ENCODE results near the gene IL17RB. TPM values are rescaled to one million over a fixed set of nuclear protein-coding genes. Genes with fewer than 3 reads are reported as not detected.
A peak's percentile ranks its signal among the peaks of the same experiment; 100 is the strongest.

Gene IL17RB, protein sequence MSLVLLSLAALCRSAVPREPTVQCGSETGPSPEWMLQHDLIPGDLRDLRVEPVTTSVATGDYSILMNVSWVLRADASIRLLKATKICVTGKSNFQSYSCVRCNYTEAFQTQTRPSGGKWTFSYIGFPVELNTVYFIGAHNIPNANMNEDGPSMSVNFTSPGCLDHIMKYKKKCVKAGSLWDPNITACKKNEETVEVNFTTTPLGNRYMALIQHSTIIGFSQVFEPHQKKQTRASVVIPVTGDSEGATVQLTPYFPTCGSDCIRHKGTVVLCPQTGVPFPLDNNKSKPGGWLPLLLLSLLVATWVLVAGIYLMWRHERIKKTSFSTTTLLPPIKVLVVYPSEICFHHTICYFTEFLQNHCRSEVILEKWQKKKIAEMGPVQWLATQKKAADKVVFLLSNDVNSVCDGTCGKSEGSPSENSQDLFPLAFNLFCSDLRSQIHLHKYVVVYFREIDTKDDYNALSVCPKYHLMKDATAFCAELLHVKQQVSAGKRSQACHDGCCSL
- polyA plus RNA-seq (2013, experiment 1 of 2), result 2.6 TPM
- 2.3 TPM for polyA plus RNA-seq (2013, experiment 2 of 2)

DNA sequence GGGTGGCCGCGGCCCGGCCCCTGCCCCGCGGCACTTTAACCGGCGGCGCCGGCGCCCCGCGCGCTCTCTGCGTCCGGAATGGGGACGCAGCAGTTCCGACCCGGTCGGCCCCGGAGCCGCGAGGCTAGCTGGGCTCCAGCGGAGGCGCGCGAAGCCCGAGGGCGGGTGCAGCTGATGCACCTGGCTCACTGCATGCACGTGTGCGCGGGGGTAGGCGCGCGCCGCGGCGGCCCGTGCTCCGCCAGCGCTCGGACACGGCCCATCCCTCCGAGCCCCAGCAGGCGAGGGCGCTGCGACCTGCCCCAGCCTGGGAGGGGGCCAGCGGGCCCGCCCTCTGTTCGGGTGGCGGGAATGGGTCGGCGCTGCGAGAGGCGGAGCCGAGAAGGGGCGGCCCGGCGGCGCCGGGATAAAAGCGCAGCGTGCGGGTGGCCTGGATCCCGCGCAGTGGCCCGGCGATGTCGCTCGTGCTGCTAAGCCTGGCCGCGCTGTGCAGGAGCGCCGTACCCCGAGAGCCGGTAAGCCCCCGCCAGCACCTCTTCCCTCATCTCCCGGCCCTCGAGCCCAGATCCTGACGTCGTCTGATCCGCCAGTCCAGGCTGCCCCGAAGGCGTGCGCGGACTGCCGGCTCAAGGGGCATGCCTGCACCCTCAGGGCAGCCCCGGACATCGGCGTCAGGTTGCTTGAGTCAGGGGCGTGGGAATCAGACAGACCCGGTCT, at the start of gene IL17RB, which contains the start of gene CHDH:
TSS of gene IL17RB (plus strand) at position 435 of the 717 bp plus-strand sequence. CDS start at position 456, 21 bp downstream.
TSS of gene CHDH (minus strand) at position 286 of the 717 bp plus-strand sequence. CDS start 22,411 bp downstream, outside the sequence.
- Histone ChIP-seq H3K79me1 (ENCODE audit: low read depth, low read length) (no peaks in the 10 kb centered on the region), H3K4me2 (ENCODE audit: insufficient read depth, low read length, poor library complexity, severe bottlenecking) (peak within 1 kb of the TSS; percentile 85), H3K36me3 (replicated peaks in 1 of 2; ENCODE audit: control insufficient read depth in 2 of 2, insufficient read depth in 2 of 2, low read length in 2 of 2) (no peaks in the 10 kb centered on the region), H2BK15ac (ENCODE audit: low read length) (peak within 1 kb of the TSS; percentile 61), H4K8ac (ENCODE audit: low read depth, low read length) (no peak within 1 kb of the TSS), H3K27me3 (ENCODE audit: control insufficient read depth in 3 of 3, insufficient read depth in 3 of 3, low read depth in 1 of 3, low read length in 3 of 3) (peaks cover 0 to 9% (median 7%) of the 10 kb centered on the region in 3 experiments), H3K9ac (ENCODE audit: low read depth, low read length, poor library complexity) (peak within 1 kb of the TSS; percentile 91), H3K9me3 (replicated peaks in 1 of 2; ENCODE audit: control insufficient read depth in 2 of 2, insufficient read depth in 1 of 2, low read depth in 1 of 2, low read length in 2 of 2) (peaks cover 2 to 5% of the 10 kb centered on the region in 2 donors), H3K23ac (ENCODE audit: low read depth, low read length, poor library complexity) (peak within 1 kb of the TSS; percentile 85), H3K14ac (ENCODE audit: low read length) (peak within 1 kb of the TSS; percentile 84), H2BK12ac (ENCODE audit: low read length) (no peak within 1 kb of the TSS), H3K27ac (replicated peaks; ENCODE audit: low read length) (no peak within 1 kb of the TSS), H3K4ac (ENCODE audit: low read length) (no peak within 1 kb of the TSS), H2BK5ac (ENCODE audit: low read length) (no peak within 1 kb of the TSS), H3K18ac (ENCODE audit: low read length) (peak within 1 kb of the TSS; percentile 96), H3K4me1 (ENCODE audit: control insufficient read depth in 2 of 2, insufficient read depth in 1 of 2, low read depth in 1 of 2, low read length in 2 of 2) (peaks cover 4 to 18% of the 10 kb centered on the region in 2 donors), H2AFZ (ENCODE audit: low read length) (peak within 1 kb of the TSS; percentile 100), H2AK5ac (ENCODE audit: low read depth, low read length) (no peak within 1 kb of the TSS), H3K4me3 (ENCODE audit: low read length in 2 of 2) (peak within 1 kb of the TSS; percentile 74 to 88), H2BK120ac (ENCODE audit: low read depth, low read length) (no peak within 1 kb of the TSS), H4K91ac (ENCODE audit: low read depth, low read length, poor library complexity) (no peak within 1 kb of the TSS)
- DNase-seq (ENCODE audit: low spot score), result peak; percentile 65
- no CpG with 5 or more reads among the region's 91 CpGs for WGBS, 2 donors (ENCODE audit: extremely low coverage in 2 of 2, insufficient read length in 2 of 2, insufficient replicate concordance in 1 of 2)

DNA sequence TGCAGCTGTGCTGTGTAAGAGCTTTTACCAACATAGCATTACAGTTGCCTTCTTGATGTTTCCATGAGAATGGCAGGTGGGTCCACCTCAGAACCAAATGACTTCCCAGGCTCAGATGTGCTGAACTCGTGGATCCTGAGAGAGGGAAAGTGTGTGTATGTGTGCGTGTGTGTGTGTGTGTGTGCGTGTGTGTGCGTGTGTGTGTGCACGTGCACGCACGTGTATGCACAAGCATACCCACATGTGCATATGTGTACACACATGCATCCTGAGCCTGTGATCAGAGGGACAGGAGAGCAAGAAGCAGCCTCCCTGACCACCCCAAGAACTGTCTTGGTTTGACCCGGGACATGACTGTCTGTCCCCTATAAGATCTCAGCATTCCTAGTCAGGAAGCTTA, 48.2 kb upstream of the IL17RB start:
- H3K79me1 ChIP-seq (ENCODE audit: low read depth, low read length), result no peaks in the 10 kb centered on the region
- DNase-seq (ENCODE audit: low spot score), result no peak
- no peak overlapping the region for H3K27ac ChIP-seq (replicated peaks; ENCODE audit: low read length)
- WGBS, 2 donors (ENCODE audit: extremely low coverage in 2 of 2, insufficient read length in 2 of 2, insufficient replicate concordance in 1 of 2), result no CpG with 5 or more reads among the region's 8 CpGs
- no peaks in the 10 kb centered on the region for H3K36me3 ChIP-seq (replicated peaks in 1 of 2; ENCODE audit: control insufficient read depth in 2 of 2, insufficient read depth in 2 of 2, low read length in 2 of 2)
- H2BK120ac ChIP-seq (ENCODE audit: low read depth, low read length), result no peak overlapping the region
- peak overlapping the region in 1 of 2 donors; percentile 66 for H3K4me3 ChIP-seq (ENCODE audit: low read length in 2 of 2)
- H3K27me3 ChIP-seq (ENCODE audit: control insufficient read depth in 3 of 3, insufficient read depth in 3 of 3, low read depth in 1 of 3, low read length in 3 of 3), result no peaks in the 10 kb centered on the region
- H2BK5ac ChIP-seq (ENCODE audit: low read length), result no peak overlapping the region
- H4K91ac ChIP-seq (ENCODE audit: low read depth, low read length, poor library complexity), result no peak overlapping the region
- H2AFZ ChIP-seq (ENCODE audit: low read length), result no peak overlapping the region
- no peak overlapping the region for H3K9ac ChIP-seq (ENCODE audit: low read depth, low read length, poor library complexity)
- H4K8ac ChIP-seq (ENCODE audit: low read depth, low read length), result no peak overlapping the region
- H3K18ac ChIP-seq (ENCODE audit: low read length), result no peak overlapping the region
- no peak overlapping the region for H3K4me2 ChIP-seq (ENCODE audit: insufficient read depth, low read length, poor library complexity, severe bottlenecking)
- no peak overlapping the region for H3K23ac ChIP-seq (ENCODE audit: low read depth, low read length, poor library complexity)
- no peak overlapping the region for H3K4ac ChIP-seq (ENCODE audit: low read length)
- no peak overlapping the region for H2BK12ac ChIP-seq (ENCODE audit: low read length)
- no peak overlapping the region for H2AK5ac ChIP-seq (ENCODE audit: low read depth, low read length)
- H3K4me1 ChIP-seq (ENCODE audit: control insufficient read depth in 2 of 2, insufficient read depth in 1 of 2, low read depth in 1 of 2, low read length in 2 of 2), result peaks cover 12 to 20% of the 10 kb centered on the region in 2 donors
- H3K14ac ChIP-seq (ENCODE audit: low read length), result no peak overlapping the region
- H3K9me3 ChIP-seq (replicated peaks in 1 of 2; ENCODE audit: control insufficient read depth in 2 of 2, insufficient read depth in 1 of 2, low read depth in 1 of 2, low read length in 2 of 2), result no peaks in the 10 kb centered on the region
- H2BK15ac ChIP-seq (ENCODE audit: low read length), result no peak overlapping the region

DNA sequence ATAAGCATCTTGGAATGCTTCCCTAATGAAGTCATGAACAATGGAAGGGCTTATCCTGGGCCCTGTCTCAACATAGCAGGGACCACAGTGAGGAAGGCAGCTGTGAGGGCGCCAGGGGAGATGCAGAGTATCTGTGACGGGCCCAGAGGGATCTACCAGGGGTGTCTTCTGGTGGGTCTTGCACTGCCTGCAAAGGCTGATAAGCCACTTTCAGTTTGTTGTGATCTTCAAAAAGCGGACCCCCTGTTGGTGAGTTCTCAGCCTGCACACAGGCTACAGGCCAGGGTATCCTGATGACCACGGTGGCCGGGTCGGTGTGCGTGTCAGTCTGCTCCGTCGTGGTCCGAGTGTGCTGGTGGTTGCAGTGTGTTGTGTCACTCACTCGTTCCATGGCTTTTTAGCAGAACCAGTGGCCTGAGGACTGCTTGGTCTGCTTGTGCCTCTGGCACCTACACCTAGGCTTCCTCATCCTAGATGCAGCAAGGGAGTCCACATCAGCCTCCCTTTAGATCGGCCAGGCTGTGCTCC, 47.0 kb upstream of the IL17RB start:
- Histone ChIP-seq H3K27me3 (ENCODE audit: control insufficient read depth in 3 of 3, insufficient read depth in 3 of 3, low read depth in 1 of 3, low read length in 3 of 3) (no peaks in the 10 kb centered on the region), H3K4me1 (ENCODE audit: control insufficient read depth in 2 of 2, insufficient read depth in 1 of 2, low read depth in 1 of 2, low read length in 2 of 2) (peaks cover 17 to 26% of the 10 kb centered on the region in 2 donors), H4K91ac (ENCODE audit: low read depth, low read length, poor library complexity) (no peak overlapping the region), H4K8ac (ENCODE audit: low read depth, low read length) (no peak overlapping the region), H2BK120ac (ENCODE audit: low read depth, low read length) (no peak overlapping the region), H3K14ac (ENCODE audit: low read length) (no peak overlapping the region), H3K18ac (ENCODE audit: low read length) (no peak overlapping the region), H3K4me2 (ENCODE audit: insufficient read depth, low read length, poor library complexity, severe bottlenecking) (no peak overlapping the region), H3K23ac (ENCODE audit: low read depth, low read length, poor library complexity) (no peak overlapping the region), H2BK12ac (ENCODE audit: low read length) (no peak overlapping the region), H3K9me3 (replicated peaks in 1 of 2; ENCODE audit: control insufficient read depth in 2 of 2, insufficient read depth in 1 of 2, low read depth in 1 of 2, low read length in 2 of 2) (no peaks in the 10 kb centered on the region), H3K36me3 (replicated peaks in 1 of 2; ENCODE audit: control insufficient read depth in 2 of 2, insufficient read depth in 2 of 2, low read length in 2 of 2) (no peaks in the 10 kb centered on the region), H2AFZ (ENCODE audit: low read length) (no peak overlapping the region), H3K79me1 (ENCODE audit: low read depth, low read length) (no peaks in the 10 kb centered on the region), H2AK5ac (ENCODE audit: low read depth, low read length) (peak overlapping the region; percentile 23), H2BK15ac (ENCODE audit: low read length) (no peak overlapping the region), H3K4ac (ENCODE audit: low read length) (no peak overlapping the region), H3K4me3 (ENCODE audit: low read length in 2 of 2) (no peak overlapping the region), H3K27ac (replicated peaks; ENCODE audit: low read length) (no peak overlapping the region), H3K9ac (ENCODE audit: low read depth, low read length, poor library complexity) (no peak overlapping the region), H2BK5ac (ENCODE audit: low read length) (no peak overlapping the region)
- no CpG with 5 or more reads among the region's 12 CpGs for WGBS, 2 donors (ENCODE audit: extremely low coverage in 2 of 2, insufficient read length in 2 of 2, insufficient replicate concordance in 1 of 2)
- DNase-seq (ENCODE audit: low spot score), result no peak
